GDM1 (cell line): ENCODE measurements around the gene IL1RAPL2.
"Not testable (repeated sequence)": the region's sequence is repeated elsewhere in the genome, so short reads cannot be mapped to it uniquely, and the experiment has no call there.

Source experiments
- DNase-seq: peaks from one replicate; lab custom pipeline; 2025; lab: John Stamatoyannopoulos, UW

The IL1RAPL2 gene

DNA sequence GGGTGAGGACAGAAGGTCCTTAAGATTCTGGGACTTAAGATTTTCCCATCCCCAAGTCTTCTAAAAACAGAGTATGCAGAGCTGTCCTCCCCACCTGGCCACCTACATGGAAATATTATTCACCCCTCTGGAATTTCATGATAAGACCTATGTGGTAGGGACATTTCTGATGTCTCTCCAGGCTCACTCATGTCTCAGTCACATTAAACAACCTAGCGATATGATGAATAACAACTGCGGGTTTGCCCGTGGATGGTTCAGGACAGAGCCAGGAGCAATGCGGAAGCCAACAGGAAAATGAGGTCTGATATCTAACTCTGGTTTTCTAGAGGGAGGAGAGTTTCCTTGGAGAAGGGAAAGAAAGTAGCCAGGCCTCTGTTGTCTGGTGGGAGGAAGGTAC, 607.1 kb downstream of the IL1RAPL2 start:
- DNase-seq = no peak

DNA sequence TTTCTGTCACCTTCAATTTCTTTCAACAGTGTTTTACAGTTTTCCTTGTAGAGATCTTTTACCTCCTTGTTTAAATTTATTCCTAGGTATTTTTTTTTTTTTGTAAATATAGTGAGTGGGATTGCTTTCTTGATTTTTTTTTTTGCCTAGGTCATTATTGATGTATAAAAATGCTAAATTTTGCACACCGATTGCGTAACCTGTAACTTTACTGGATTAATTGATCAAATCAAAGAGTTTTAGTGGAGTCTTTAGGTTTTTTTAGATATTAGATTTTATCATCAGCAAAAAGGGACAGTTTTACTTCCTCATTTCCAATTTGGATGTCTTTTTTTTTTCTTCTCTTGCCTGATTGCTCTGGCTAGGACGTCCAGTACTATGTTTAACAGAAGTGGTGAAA, 613.6 kb downstream of the IL1RAPL2 start:
- DNase-seq = no peak

GRCh38 chrX:105189093-105189492, 623.1 kb downstream of the IL1RAPL2 start:
- DNase-seq = no peak

DNA sequence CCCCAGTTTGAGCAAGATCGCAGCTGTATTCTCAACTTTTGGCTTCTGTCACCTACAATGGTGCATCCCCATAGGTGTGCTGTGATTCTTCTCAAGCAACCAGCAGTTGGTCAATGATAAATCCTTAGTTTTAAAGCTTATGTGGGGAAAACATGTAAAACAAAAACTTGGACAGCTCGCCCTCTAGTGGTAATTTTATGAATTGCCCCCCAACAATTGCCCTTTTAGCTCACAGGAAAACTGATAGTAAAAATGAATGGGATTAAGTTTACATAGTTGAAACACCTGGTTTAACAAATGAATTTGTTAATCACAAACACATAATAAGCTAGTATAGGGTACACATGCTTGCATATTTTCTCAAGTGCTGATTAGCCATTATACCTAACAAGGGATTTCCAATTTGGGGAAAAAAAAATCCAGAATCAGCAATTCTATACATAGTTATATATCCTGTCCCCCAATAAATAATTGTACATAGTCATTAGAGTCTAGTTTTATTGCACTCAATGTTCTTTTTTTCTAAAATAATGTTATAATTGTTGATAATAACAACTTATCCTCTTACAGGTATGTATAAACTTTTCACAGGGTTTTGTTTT, 624.4 kb downstream of the IL1RAPL2 start:
- DNase-seq = no peak

- DNase-seq = no peak
These were observed 625.9 kb downstream of the IL1RAPL2 start for GRCh38 chrX:105191878-105192277.

DNA sequence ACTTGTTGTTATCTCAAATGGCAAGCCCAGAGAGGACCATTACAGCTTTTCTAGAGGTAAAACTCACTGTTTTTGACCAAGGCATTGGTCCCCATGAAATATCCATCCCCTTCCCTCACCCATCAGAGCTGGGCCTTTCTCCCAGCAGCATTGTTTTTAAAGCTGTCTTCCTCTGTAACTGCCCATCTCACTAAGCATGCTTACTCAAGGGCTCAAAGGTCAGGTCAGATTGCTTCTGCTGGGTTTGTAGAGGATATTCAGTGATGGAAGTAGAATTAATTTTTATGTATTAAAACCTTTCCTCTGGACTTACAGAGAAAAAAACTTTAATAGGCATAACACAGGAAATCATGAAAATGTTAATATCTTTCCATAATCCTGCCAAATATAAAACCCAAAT, 643.4 kb downstream of the IL1RAPL2 start:
- no peak for DNase-seq

- no peak for DNase-seq
These were observed 644.3 kb downstream of the IL1RAPL2 start for GRCh38 chrX:105210258-105210657.

- DNase-seq = no peak
These were observed 645.1 kb downstream of the IL1RAPL2 start for GRCh38 chrX:105211066-105211575.

DNA sequence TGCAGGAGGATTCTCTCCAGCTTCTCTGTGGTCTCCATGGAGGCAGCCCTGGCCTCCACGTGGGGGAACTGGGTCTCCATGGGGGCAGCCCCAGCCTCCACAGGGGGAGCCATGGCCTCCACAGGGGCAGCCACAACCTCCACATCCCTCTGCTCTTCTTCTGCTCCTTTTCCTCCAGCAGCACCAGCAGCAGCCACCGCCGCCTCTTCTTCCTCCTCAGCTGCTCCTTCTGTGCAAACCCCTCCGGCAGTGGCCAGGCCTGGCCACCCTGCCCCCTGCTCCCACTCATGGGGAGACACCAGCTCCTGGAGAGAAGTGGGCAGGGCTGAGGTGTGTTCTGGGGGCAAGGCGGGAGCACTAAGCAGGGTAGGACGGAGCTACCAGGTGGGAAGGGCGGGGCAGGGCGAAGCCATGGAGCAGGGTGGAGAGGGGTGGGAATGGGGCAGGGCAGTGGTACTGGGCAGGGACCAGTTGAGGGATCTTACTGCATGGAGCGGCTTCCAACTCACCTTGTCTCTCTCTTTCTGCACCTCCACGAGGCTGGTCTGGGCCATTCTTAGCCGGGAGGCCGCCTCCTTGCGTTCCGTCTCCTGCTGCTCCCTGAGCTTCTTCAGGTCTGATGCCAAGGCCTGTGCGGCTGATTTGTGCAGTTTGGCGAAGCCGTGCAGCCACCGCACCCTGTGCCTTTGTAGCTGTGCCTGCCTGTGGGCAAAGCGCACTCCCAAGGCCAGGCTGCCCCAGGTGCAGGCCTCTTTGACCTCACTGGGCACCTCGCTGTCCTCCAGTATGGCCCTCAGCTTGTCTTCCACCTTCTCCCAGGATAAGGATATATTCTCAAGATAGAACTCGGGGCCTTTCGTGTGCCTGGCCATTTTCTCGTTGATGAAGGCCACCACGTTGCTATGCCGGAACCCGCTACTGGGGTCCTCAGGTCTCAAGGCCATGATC, 653.7 kb downstream of the IL1RAPL2 start:
- DNase-seq = no peak

- no peak for DNase-seq
These were observed 654.6 kb downstream of the IL1RAPL2 start, which contains the start of gene TEX13A for GRCh38 chrX:105220636-105221035. Gene TEX13A, minus strand, starts transcription at chrX:105220694. Its CDS starts 297 bp downstream, at chrX:105220397.

DNA sequence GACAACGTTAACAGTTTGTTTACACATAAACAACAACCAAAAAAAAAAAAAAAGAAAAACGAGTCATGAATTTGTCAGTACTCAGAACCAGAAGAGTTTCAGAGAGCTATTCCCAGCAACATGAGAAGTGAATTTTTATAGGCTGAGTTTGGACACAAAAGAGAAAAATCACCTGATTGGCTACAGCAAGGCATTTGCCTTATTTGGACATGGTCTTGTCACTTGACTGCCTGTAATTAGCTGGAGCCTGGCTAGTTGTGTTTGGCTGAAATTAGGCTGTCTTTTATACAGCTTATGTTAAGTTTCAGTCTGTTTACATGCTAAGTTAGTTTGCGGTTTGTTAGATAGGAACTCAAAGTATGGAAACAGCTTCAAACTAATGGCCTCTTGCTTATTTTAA, 655.4 kb downstream of the IL1RAPL2 start:
- DNase-seq = no peak

- no peak for DNase-seq
These were observed 660.5 kb downstream of the IL1RAPL2 start for GRCh38 chrX:105226499-105226898.

DNA sequence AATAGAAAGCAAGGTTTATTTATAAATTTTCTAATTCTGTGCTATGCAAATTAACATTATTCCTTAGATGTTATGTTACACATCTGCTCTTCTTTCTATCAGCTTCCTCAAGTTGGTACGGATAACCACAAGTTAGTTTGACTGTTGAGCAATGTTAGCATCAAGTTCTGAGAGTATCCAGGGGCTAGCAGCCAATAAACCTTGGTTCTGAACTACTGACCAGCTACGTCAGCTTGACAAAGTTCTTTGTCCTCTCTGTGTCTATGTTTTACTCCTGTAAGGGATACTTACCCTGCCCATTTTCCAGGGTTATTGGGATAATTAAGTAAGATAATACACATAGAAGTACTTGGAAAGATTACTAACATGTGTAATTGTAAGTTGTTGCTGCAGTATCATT, 662.6 kb downstream of the IL1RAPL2 start:
- no peak for DNase-seq

GRCh38 chrX:105229146-105229545, 663.1 kb downstream of the IL1RAPL2 start:
- no peak for DNase-seq

DNA sequence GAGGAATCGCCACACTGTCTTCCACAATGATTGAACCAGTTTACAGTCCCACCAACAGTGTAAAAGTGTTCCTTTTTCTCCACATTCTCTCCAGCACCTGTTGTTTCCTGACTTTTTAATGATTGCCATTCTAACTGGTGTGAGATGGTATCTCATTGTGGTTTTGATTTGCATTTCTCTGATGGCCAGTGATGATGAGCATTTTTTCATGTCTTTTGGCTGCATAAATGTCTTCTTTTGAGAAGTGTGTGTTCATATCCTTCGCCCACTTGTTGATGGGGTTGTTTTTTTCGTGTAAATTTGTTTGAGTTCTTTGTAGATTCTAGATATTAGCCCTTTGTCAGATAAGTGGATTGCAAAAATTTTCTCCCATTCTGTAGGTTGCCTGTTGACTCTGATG, 671.4 kb downstream of the IL1RAPL2 start:
- not testable (repeated sequence) for DNase-seq

- DNase-seq = no peak
These were observed 675.1 kb downstream of the IL1RAPL2 start for GRCh38 chrX:105241056-105241455.

GRCh38 chrX:105260291-105261043, 694.5 kb downstream of the IL1RAPL2 start:
- DNase-seq = no peak

DNA sequence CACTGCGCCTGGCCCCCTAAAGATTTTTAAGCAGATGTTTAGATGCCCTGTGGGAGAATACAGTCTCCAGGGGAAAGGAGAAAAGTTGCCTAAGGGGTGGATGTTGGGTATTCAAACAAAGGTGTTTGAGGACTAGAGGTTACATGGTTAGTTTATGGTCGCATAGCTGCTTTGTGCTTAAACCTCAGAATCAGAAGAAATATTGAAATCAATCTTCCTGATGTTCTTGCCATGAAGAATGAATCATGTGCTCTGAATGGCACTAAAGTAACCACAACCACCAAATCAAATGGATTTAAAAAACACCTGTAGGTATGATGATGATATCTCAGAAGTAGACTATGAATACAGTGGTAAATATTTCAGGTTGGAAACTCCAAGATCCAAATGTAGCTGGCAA, 697.2 kb downstream of the IL1RAPL2 start:
- DNase-seq = no peak

GRCh38 chrX:105263801-105264200, 697.8 kb downstream of the IL1RAPL2 start:
- no peak for DNase-seq

GRCh38 chrX:105265093-105265492, 699.1 kb downstream of the IL1RAPL2 start:
- no peak for DNase-seq

GRCh38 chrX:105266456-105266855, 700.5 kb downstream of the IL1RAPL2 start:
- DNase-seq = no peak

- DNase-seq = no peak
These were observed 701.2 kb downstream of the IL1RAPL2 start for GRCh38 chrX:105267167-105267566.
